ENCODE data around the gene TRPM3. TPM values are rescaled to one million over a fixed set of nuclear protein-coding genes. Genes with fewer than 3 reads are reported as not detected.

The TRPM3 gene
- total and polyA plus RNA-seq, 4 donors = 0.07 to 0.89 (median 0.67) TPM

DNA sequence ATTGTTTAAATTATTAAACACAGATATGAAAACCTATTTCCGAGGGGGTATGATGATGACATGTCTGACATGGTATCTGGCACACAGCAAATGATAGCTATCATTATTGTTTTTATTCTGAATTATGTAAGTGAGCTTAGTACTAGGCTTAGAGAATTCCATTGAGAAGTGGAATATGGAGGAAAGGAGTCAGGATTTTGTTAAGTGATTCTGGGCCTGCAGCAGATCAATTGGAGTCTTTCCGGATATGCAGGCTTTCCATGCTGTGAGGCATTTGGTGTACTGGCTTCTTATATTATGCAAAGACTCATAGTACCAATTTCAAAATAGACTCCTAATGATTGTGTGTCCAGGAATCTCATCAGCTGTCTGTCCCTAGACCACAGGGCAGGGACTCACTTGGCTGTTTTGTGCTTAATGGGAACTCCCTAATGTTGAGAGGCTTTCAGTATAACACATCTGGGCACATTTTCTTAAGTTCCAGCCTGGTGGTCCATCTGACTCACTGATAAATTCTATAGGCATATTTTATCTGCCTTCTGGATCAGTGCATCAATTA, 527.0 kb downstream of the TRPM3 start:
- DNase-seq (ENCODE audit: low spot score) = no peak
- Histone ChIP-seq H3K4me1 (ENCODE audit: control insufficient read depth in 4 of 4, insufficient read depth in 4 of 4, low read length in 3 of 4) (no peaks in the 10 kb centered on the region), H3K9ac (ENCODE audit: low read depth in 1 of 2, low read length in 2 of 2) (no peak overlapping the region), H3K27ac (ENCODE audit: low read depth in 1 of 2, low read length in 2 of 2) (no peak overlapping the region), H3K9me3 (ENCODE audit: control insufficient read depth in 4 of 4, low read length in 3 of 4) (no peaks in the 10 kb centered on the region), H3K4me3 (ENCODE audit: low read depth in 1 of 3, low read length in 3 of 3) (no peak overlapping the region), H3K27me3 (ENCODE audit: control insufficient read depth in 4 of 4, insufficient read depth in 4 of 4, low read length in 3 of 4) (no peaks in the 10 kb centered on the region), H3K36me3 (ENCODE audit: control insufficient read depth in 4 of 4, insufficient read depth in 3 of 4, low read depth in 1 of 4, low read length in 3 of 4) (no peaks in the 10 kb centered on the region)
- WGBS = 91% methylated on average over 2 of the region's 2 CpGs
- no peak for TF ChIP-seq ZBTB33 (IDR thresholded peaks at IDR 0.05)
- no peak for TF ChIP-seq HNF4G (IDR thresholded peaks at IDR 0.05)
- no peak for TF ChIP-seq RXRA (IDR thresholded peaks at IDR 0.05)
- no peak for TF ChIP-seq RAD21 (IDR thresholded peaks at IDR 0.05)
- no peak for TF ChIP-seq TAF1 (conservative IDR thresholded peaks at IDR 0.05)
- TF ChIP-seq JUND (IDR thresholded peaks at IDR 0.05) = no peak
- TF ChIP-seq MAX (IDR thresholded peaks at IDR 0.05) = no peak
- no peak for TF ChIP-seq GABPA (IDR thresholded peaks at IDR 0.05 in 1 of 2, conservative IDR thresholded peaks at IDR 0.05 in 1 of 2)
- no peak for TF ChIP-seq EGR1 (IDR thresholded peaks at IDR 0.05; ENCODE audit: low read depth in 2 of 2)
- TF ChIP-seq, protein P1, sequence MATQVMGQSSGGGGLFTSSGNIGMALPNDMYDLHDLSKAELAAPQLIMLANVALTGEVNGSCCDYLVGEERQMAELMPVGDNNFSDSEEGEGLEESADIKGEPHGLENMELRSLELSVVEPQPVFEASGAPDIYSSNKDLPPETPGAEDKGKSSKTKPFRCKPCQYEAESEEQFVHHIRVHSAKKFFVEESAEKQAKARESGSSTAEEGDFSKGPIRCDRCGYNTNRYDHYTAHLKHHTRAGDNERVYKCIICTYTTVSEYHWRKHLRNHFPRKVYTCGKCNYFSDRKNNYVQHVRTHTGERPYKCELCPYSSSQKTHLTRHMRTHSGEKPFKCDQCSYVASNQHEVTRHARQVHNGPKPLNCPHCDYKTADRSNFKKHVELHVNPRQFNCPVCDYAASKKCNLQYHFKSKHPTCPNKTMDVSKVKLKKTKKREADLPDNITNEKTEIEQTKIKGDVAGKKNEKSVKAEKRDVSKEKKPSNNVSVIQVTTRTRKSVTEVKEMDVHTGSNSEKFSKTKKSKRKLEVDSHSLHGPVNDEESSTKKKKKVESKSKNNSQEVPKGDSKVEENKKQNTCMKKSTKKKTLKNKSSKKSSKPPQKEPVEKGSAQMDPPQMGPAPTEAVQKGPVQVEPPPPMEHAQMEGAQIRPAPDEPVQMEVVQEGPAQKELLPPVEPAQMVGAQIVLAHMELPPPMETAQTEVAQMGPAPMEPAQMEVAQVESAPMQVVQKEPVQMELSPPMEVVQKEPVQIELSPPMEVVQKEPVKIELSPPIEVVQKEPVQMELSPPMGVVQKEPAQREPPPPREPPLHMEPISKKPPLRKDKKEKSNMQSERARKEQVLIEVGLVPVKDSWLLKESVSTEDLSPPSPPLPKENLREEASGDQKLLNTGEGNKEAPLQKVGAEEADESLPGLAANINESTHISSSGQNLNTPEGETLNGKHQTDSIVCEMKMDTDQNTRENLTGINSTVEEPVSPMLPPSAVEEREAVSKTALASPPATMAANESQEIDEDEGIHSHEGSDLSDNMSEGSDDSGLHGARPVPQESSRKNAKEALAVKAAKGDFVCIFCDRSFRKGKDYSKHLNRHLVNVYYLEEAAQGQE (IDR thresholded peaks at IDR 0.05) = no peak
- no peak for TF ChIP-seq FOXA1 (IDR thresholded peaks at IDR 0.05)
- TF ChIP-seq NR2F2 (IDR thresholded peaks at IDR 0.05) = no peak
- TF ChIP-seq FOXA2 (IDR thresholded peaks at IDR 0.05) = no peak
- TF ChIP-seq, protein P2, sequence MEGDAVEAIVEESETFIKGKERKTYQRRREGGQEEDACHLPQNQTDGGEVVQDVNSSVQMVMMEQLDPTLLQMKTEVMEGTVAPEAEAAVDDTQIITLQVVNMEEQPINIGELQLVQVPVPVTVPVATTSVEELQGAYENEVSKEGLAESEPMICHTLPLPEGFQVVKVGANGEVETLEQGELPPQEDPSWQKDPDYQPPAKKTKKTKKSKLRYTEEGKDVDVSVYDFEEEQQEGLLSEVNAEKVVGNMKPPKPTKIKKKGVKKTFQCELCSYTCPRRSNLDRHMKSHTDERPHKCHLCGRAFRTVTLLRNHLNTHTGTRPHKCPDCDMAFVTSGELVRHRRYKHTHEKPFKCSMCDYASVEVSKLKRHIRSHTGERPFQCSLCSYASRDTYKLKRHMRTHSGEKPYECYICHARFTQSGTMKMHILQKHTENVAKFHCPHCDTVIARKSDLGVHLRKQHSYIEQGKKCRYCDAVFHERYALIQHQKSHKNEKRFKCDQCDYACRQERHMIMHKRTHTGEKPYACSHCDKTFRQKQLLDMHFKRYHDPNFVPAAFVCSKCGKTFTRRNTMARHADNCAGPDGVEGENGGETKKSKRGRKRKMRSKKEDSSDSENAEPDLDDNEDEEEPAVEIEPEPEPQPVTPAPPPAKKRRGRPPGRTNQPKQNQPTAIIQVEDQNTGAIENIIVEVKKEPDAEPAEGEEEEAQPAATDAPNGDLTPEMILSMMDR (IDR thresholded peaks at IDR 0.05; ENCODE audit: low read depth, low read length, missing input control) = no peak
- no peak for TF ChIP-seq HNF4A (conservative IDR thresholded peaks at IDR 0.05)

GRCh38 chr9:70593241-70593640, 528.2 kb downstream of the TRPM3 start:
- H3K9me3 ChIP-seq (ENCODE audit: control insufficient read depth in 4 of 4, low read length in 3 of 4) = no peaks in the 10 kb centered on the region
- no peaks in the 10 kb centered on the region for H3K36me3 ChIP-seq (ENCODE audit: control insufficient read depth in 4 of 4, insufficient read depth in 3 of 4, low read depth in 1 of 4, low read length in 3 of 4)
- TF ChIP-seq RAD21 (IDR thresholded peaks at IDR 0.05) (no peak), HNF4A (conservative IDR thresholded peaks at IDR 0.05) (no peak), YY1 (IDR thresholded peaks at IDR 0.05) (no peak), SP1 (IDR thresholded peaks at IDR 0.05) (no peak)
- no peak overlapping the region for H3K27ac ChIP-seq (ENCODE audit: low read depth in 1 of 2, low read length in 2 of 2)
- H3K27me3 ChIP-seq (ENCODE audit: control insufficient read depth in 4 of 4, insufficient read depth in 4 of 4, low read length in 3 of 4) = no peaks in the 10 kb centered on the region
- H3K4me1 ChIP-seq (ENCODE audit: control insufficient read depth in 4 of 4, insufficient read depth in 4 of 4, low read length in 3 of 4) = no peaks in the 10 kb centered on the region
- no peak for DNase-seq (ENCODE audit: low spot score)
- H3K4me3 ChIP-seq (ENCODE audit: low read depth in 1 of 3, low read length in 3 of 3) = no peak overlapping the region
- H3K9ac ChIP-seq (ENCODE audit: low read depth in 1 of 2, low read length in 2 of 2) = no peak overlapping the region

Data from liver (tissue), 9 donors.